WTC11 (cell line): ENCODE measurements around the gene BLVRA. TPM values are rescaled to one million over a fixed set of nuclear protein-coding genes. Genes with fewer than 3 reads are reported as not detected.

ENCODE experiments used
- ATAC-seq: fragments of 200-7000 bp; cut with Tn5 transposase; 2 replicates; pipeline ENCODE4 v1.10.0; 2021; ENCODE audit warnings: mild to moderate bottlenecking, moderate library complexity
- CTCF ChIA-PET: fragments of 300-600 bp; sonication (Branson Sonifier 250); formaldehyde crosslinking; loops from one replicate; lab custom pipeline; 2021; ENCODE audit warnings: antibody characterized with exemption; lab: Charles Lee
- POLR2A ChIA-PET: fragments of 350-600 bp; sonication (Branson Sonifier 250); formaldehyde crosslinking; loops from one replicate; lab custom pipeline; 2021; ENCODE audit warnings: antibody characterized with exemption; lab: Charles Lee
- DNase-seq: peaks from one replicate; pipeline ENCODE4 v3.0.0; 2021; ENCODE audit warnings: low spot score
- H3K27ac Mint-ChIP-seq: 2 replicates; pipeline ENCODE4 v1.8.0; 2021; ENCODE audit warnings: mixed read lengths
- H3K27me3 Mint-ChIP-seq: 2 replicates; pipeline ENCODE4 v1.8.0; 2021; ENCODE audit warnings: low read depth, mild to moderate bottlenecking, moderate library complexity, mixed read lengths
- H3K36me3 Mint-ChIP-seq: 2 replicates; pipeline ENCODE4 v1.8.0; 2021; ENCODE audit warnings: mixed read lengths
- H3K4me1 Mint-ChIP-seq: 2 replicates; pipeline ENCODE4 v1.8.0; 2022; ENCODE audit warnings: mixed read lengths
- H3K4me3 Mint-ChIP-seq: 2 replicates; pipeline ENCODE4 v1.8.0; 2021; ENCODE audit warnings: mild to moderate bottlenecking, moderate library complexity, mixed read lengths
- H3K9me3 Mint-ChIP-seq: 2 replicates; pipeline ENCODE4 v1.8.0; 2021; ENCODE audit warnings: mixed read lengths
- FOXJ3 ChIP-seq: sonication (generic); formaldehyde crosslinking; IDR thresholded peaks from 2 replicates; pipeline ENCODE4 v1.9.0; 2021; ENCODE audit warnings: missing genetic modification reagents, mild to moderate bottlenecking, borderline replicate concordance
- NR2C2 ChIP-seq: sonication (generic); formaldehyde crosslinking; IDR thresholded peaks from 2 replicates; pipeline ENCODE4 v1.8.0; 2022; ENCODE audit warnings: mild to moderate bottlenecking, missing genetic modification reagents
- NR3C1 ChIP-seq: sonication (generic); formaldehyde crosslinking; conservative IDR thresholded peaks from 2 replicates; pipeline ENCODE4 v1.8.1; 2023; ENCODE audit warnings: low read depth, mild to moderate bottlenecking, missing genetic modification reagents
- PRDM15 ChIP-seq: sonication (generic); formaldehyde crosslinking; IDR thresholded peaks from 2 replicates; pipeline ENCODE4 v1.8.0; 2022; ENCODE audit warnings: missing genetic modification reagents
- RELA ChIP-seq: sonication (generic); formaldehyde crosslinking; IDR thresholded peaks from 2 replicates; pipeline ENCODE4 v1.8.1; 2022; ENCODE audit warnings: missing genetic modification reagents, mild to moderate bottlenecking, borderline replicate concordance
- SP1 ChIP-seq: sonication (generic); formaldehyde crosslinking; conservative IDR thresholded peaks from 2 replicates; pipeline ENCODE4 v1.8.1; 2022; ENCODE audit warnings: missing genetic modification reagents
- USF1 ChIP-seq: sonication (generic); formaldehyde crosslinking; IDR thresholded peaks from 2 replicates; pipeline ENCODE4 v1.8.0; 2022; ENCODE audit warnings: mild to moderate bottlenecking, missing genetic modification reagents
- ZNF671 ChIP-seq: fragments of 250-450 bp; sonication (Bioruptor Pico); IDR thresholded peaks from 2 replicates; pipeline ENCODE4 v1.8.0; 2021; ENCODE audit warnings: mild to moderate bottlenecking
- total RNA-seq: library from RNA; stranded (reverse); gene quantifications from 3 replicates; pipeline ENCODE4 v1.2.3, GENCODE V29; 2021
- TF ChIP-seq, protein P1 (sequence below): sonication (generic); formaldehyde crosslinking; IDR thresholded peaks from 2 replicates; pipeline ENCODE4 v1.8.1; 2022; ENCODE audit warnings: low read depth, mild to moderate bottlenecking, moderate library complexity, missing genetic modification reagents, borderline replicate concordance
- TF ChIP-seq, protein P2 (sequence below): sonication (generic); formaldehyde crosslinking; IDR thresholded peaks from 2 replicates; pipeline ENCODE4 v1.8.0; 2022; ENCODE audit warnings: mild to moderate bottlenecking, missing genetic modification reagents
- TF ChIP-seq, protein P3 (sequence below): sonication (generic); formaldehyde crosslinking; IDR thresholded peaks from 2 replicates; pipeline ENCODE4 v1.8.0; 2023; ENCODE audit warnings: mild to moderate bottlenecking, missing genetic modification reagents

The BLVRA gene
- total RNA-seq, 1 experiment from 2014 or later = 35.5 TPM

DNA sequence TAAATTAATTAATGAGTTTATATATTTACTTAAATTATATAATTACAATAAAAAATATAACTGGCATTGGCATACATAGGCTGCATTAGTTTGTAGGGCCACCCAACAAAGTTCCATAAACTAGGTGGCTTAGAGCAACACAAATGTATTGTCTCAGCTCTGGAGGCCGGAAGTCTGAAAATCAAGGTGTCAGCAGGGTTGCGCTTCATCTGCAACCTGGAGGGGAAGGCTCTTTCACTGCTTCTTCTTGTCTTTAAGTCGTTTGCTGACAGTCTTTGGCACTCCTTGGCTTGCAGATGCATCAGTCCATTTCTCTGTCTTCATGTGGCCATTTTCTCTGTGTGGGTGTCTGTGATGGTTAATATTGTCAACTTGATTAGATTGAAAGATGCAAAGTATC is 6.1 kb upstream of the BLVRA start (continued):
- TF ChIP-seq, protein P1, sequence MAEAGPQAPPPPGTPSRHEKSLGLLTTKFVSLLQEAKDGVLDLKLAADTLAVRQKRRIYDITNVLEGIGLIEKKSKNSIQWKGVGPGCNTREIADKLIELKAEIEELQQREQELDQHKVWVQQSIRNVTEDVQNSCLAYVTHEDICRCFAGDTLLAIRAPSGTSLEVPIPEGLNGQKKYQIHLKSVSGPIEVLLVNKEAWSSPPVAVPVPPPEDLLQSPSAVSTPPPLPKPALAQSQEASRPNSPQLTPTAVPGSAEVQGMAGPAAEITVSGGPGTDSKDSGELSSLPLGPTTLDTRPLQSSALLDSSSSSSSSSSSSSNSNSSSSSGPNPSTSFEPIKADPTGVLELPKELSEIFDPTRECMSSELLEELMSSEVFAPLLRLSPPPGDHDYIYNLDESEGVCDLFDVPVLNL (CRISPR knock-in tag) = no peak
- TF ChIP-seq RELA (CRISPR knock-in tag) (no peak), FOXJ3 (CRISPR knock-in tag) (no peak), USF1 (CRISPR knock-in tag) (no peak), PRDM15 (CRISPR knock-in tag) (no peak), ZNF671 (no peak), SP1 (CRISPR knock-in tag) (no peak)

GRCh38 chr7:43753271-43753810 is 5.1 kb upstream of the BLVRA start:
- DNase-seq = no peak
- ChIA-PET POLR2A (no interaction called here), CTCF (no interaction called here)
- no peak for ATAC-seq
- H3K27ac Mint-ChIP-seq = no peak overlapping the region
- H3K9me3 Mint-ChIP-seq = peaks cover 10% of the 10 kb centered on the region
- no peak overlapping the region for H3K4me3 Mint-ChIP-seq
- peaks cover 22% of the 10 kb centered on the region for H3K27me3 Mint-ChIP-seq
- no peaks in the 10 kb centered on the region for H3K36me3 Mint-ChIP-seq
- TF ChIP-seq, protein P2, sequence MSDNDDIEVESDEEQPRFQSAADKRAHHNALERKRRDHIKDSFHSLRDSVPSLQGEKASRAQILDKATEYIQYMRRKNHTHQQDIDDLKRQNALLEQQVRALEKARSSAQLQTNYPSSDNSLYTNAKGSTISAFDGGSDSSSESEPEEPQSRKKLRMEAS (CRISPR knock-in tag) = no peak
- TF ChIP-seq PRDM15 (CRISPR knock-in tag) (no peak), NR3C1 (no peak), NR2C2 (no peak)
- TF ChIP-seq, protein P3, sequence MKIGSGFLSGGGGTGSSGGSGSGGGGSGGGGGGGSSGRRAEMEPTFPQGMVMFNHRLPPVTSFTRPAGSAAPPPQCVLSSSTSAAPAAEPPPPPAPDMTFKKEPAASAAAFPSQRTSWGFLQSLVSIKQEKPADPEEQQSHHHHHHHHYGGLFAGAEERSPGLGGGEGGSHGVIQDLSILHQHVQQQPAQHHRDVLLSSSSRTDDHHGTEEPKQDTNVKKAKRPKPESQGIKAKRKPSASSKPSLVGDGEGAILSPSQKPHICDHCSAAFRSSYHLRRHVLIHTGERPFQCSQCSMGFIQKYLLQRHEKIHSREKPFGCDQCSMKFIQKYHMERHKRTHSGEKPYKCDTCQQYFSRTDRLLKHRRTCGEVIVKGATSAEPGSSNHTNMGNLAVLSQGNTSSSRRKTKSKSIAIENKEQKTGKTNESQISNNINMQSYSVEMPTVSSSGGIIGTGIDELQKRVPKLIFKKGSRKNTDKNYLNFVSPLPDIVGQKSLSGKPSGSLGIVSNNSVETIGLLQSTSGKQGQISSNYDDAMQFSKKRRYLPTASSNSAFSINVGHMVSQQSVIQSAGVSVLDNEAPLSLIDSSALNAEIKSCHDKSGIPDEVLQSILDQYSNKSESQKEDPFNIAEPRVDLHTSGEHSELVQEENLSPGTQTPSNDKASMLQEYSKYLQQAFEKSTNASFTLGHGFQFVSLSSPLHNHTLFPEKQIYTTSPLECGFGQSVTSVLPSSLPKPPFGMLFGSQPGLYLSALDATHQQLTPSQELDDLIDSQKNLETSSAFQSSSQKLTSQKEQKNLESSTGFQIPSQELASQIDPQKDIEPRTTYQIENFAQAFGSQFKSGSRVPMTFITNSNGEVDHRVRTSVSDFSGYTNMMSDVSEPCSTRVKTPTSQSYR (CRISPR knock-in tag) = no peak
- H3K4me1 Mint-ChIP-seq = peaks cover 12% of the 10 kb centered on the region
